HCT116 (cell line): ENCODE results near the gene FAM53A. TPM values are rescaled to one million over a fixed set of nuclear protein-coding genes. Genes with fewer than 3 reads are reported as not detected.

ENCODE experiments used
- ATAC-seq: fragments of 200-7000 bp; cut with Tn5 transposase; 2 replicates; pipeline ENCODE4 v1.9.1; 2020; ENCODE audit warnings: mild to moderate bottlenecking, moderate library complexity
- BruUV-seq: library from RNA; stranded (reverse); fragments of 400-500 nt; replicated peaks from 2 replicates; lab custom pipeline; 2021; lab: Mats Ljungman, UMichigan
- CTCF ChIA-PET: fragments of 300-600 bp; sonication (Branson Sonifier 250); formaldehyde crosslinking; loops from one replicate; lab custom pipeline; 2021; ENCODE audit warnings: antibody characterized with exemption; lab: Charles Lee
- POLR2A ChIA-PET: fragments of 300-600, 350-600 bp; sonication (Branson Sonifier 250); formaldehyde crosslinking; loops from one replicate; lab custom pipeline; 2021; ENCODE audit warnings: antibody characterized with exemption; lab: Charles Lee
- RAD21 ChIA-PET, 2 experiments: fragments of 300-600 bp; sonication (Branson Sonifier 250); formaldehyde crosslinking; loops; one replicate each; lab custom pipeline; 2023; ENCODE audit warnings: low total read pairs in 2 of 2; ENCODE audit not compliant: uncharacterized antibody in 2 of 2, unreplicated experiment in 2 of 2, low non-redundant PET in 1 of 2; lab: Charles Lee
- DNase-seq: peaks from one replicate; pipeline ENCODE4 v3.0.0-alpha.2; 2010; ENCODE audit warnings: low read depth, low spot score
- H2AFZ ChIP-seq: fragments of 200-600 bp; shearing (Covaris generic), sonication (generic); 2 replicates; pipeline ENCODE4 v1.6.1; 2017; ENCODE audit warnings: low read depth, mixed run types, mixed read lengths, antibody characterized with exemption, low read length; ENCODE audit not compliant: poor library complexity, severe bottlenecking
- H3K27ac ChIP-seq: 2 replicates; pipeline ENCODE4 v1.5.1; 2012; ENCODE audit warnings: low read depth, low read length
- H3K27me3 ChIP-seq: fragments of 200-600 bp; sonication (generic); 2 replicates; pipeline ENCODE4 v1.6.1; 2016; ENCODE audit warnings: mixed run types, low read length, mixed read lengths; ENCODE audit not compliant: insufficient read depth
- H3K36me3 ChIP-seq, 2 experiments: fragments of 200-500 bp in 1 of 2; fragments of 200-600 bp in 1 of 2; sonication (Bioruptor generic) in 1 of 2; sonication (generic) in 1 of 2; 2 replicates each; pipeline versions ENCODE4 v1.5.1 to v1.6.1; 2014 to 2016; ENCODE audit warnings: low read length in 2 of 2, inconsistent platforms in 1 of 2, mixed read lengths in 1 of 2, mixed run types in 1 of 2; ENCODE audit not compliant: insufficient read depth in 2 of 2, control insufficient read depth in 1 of 2
- H3K4me1 ChIP-seq, 2 experiments: fragments of 200-600 bp in 1 of 2; sonication (generic) in 1 of 2; 2 replicates each; pipeline versions ENCODE4 v1.5.1 to v1.6.1; 2012 to 2017; ENCODE audit warnings: low read length in 2 of 2, inconsistent platforms in 1 of 2, mild to moderate bottlenecking in 1 of 2, mixed read lengths in 1 of 2, mixed run types in 1 of 2, moderate library complexity in 1 of 2; ENCODE audit not compliant: insufficient read depth in 2 of 2, control insufficient read depth in 1 of 2
- H3K4me2 ChIP-seq: fragments of 200-600 bp; sonication (generic); 2 replicates; pipeline ENCODE4 v1.6.1; 2017; ENCODE audit warnings: mixed run types, low read length, mixed read lengths
- H3K4me3 ChIP-seq, 2 experiments: fragments of 200-600 bp in 1 of 2; sonication (generic) in 1 of 2; replicated peaks in 1 of 2; 2 replicates each; pipeline ENCODE4 v1.5.1; 2011 to 2016; ENCODE audit warnings: low read length in 2 of 2, control low read depth in 1 of 2, low read depth in 1 of 2, mild to moderate bottlenecking in 1 of 2, mixed read lengths in 1 of 2, mixed run types in 1 of 2
- H3K79me2 ChIP-seq: fragments of 200-600 bp; sonication (generic); 2 replicates; pipeline ENCODE4 v1.6.1; 2017; ENCODE audit warnings: mild to moderate bottlenecking, mixed run types, low read length, moderate library complexity, mixed read lengths; ENCODE audit not compliant: insufficient read depth
- H3K9ac ChIP-seq: fragments of 200-600 bp; sonication (generic); 2 replicates; pipeline ENCODE4 v1.6.1; 2016; ENCODE audit warnings: low read length, mixed read lengths
- H3K9me2 ChIP-seq: fragments of 200-600 bp; sonication (generic), shearing (Covaris generic); 2 replicates; pipeline ENCODE4 v1.6.1; 2017; ENCODE audit warnings: mixed run types, mild to moderate bottlenecking, moderate library complexity; ENCODE audit not compliant: insufficient read depth
- H3K9me3 ChIP-seq, 2 experiments: fragments of 200-500 bp in 1 of 2; fragments of 200-600 bp in 1 of 2; sonication (Bioruptor generic) in 1 of 2; sonication (generic) in 1 of 2; 2 replicates each; pipeline ENCODE4 v1.6.1; 2014 to 2017; ENCODE audit warnings: low read length in 2 of 2, mixed read lengths in 2 of 2, inconsistent platforms in 1 of 2, low read depth in 1 of 2, mild to moderate bottlenecking in 1 of 2, mixed run types in 1 of 2, moderate library complexity in 1 of 2; ENCODE audit not compliant: control insufficient read depth in 1 of 2, insufficient read depth in 1 of 2
- H4K20me1 ChIP-seq: fragments of 200-600 bp; sonication (generic), shearing (Covaris generic); 2 replicates; pipeline ENCODE4 v1.6.1; 2017; ENCODE audit warnings: mixed run types, mild to moderate bottlenecking, moderate library complexity; ENCODE audit not compliant: insufficient read depth
- CBX3 ChIP-seq: IDR thresholded peaks from 2 replicates; pipeline ENCODE4 v1.6.1; 2012; ENCODE audit warnings: low read depth
- CEBPB ChIP-seq: IDR thresholded peaks from 2 replicates; pipeline ENCODE4 v1.6.1; 2012; ENCODE audit warnings: low read depth
- CTCF ChIP-seq, 3 experiments: fragments of 200-600 bp in 1 of 3; sonication (generic) in 1 of 3; IDR thresholded peaks in 2 of 3; conservative IDR thresholded peaks in 1 of 3; 2 replicates each; pipeline ENCODE4 v1.5.1; 2012 to 2017; ENCODE audit warnings: low read depth in 2 of 3, low read length in 2 of 3, antibody characterized with exemption in 1 of 3, borderline replicate concordance in 1 of 3, control low read depth in 1 of 3, mild to moderate bottlenecking in 1 of 3, mixed read lengths in 1 of 3, mixed run types in 1 of 3, moderate library complexity in 1 of 3; ENCODE audit not compliant: insufficient read depth in 1 of 3
- EZH2 ChIP-seq: fragments of 200-600 bp; sonication (generic); IDR thresholded peaks from 2 replicates; pipeline ENCODE4 v1.6.1; 2017; ENCODE audit warnings: antibody characterized with exemption, mixed run types
- EZH2phosphoT487 ChIP-seq: fragments of 200-600 bp; IDR thresholded peaks from 2 replicates; pipeline ENCODE4 v1.6.1; 2018; ENCODE audit warnings: antibody characterized with exemption, borderline replicate concordance
- JUND ChIP-seq: IDR thresholded peaks from 2 replicates; pipeline ENCODE4 v1.6.1; 2012
- POLR2A ChIP-seq: IDR thresholded peaks from 2 replicates; pipeline ENCODE4 v1.7.0; 2011; ENCODE audit warnings: borderline replicate concordance; ENCODE audit not compliant: insufficient read depth, insufficient read length; ENCODE audit errors: extremely low read depth
- RAD21 ChIP-seq: IDR thresholded peaks from 2 replicates; pipeline ENCODE4 v1.6.1; 2012; ENCODE audit warnings: low read depth, mild to moderate bottlenecking
- SIN3A ChIP-seq: IDR thresholded peaks from 2 replicates; pipeline ENCODE4 v1.6.1; 2012; ENCODE audit warnings: low read depth
- SP1 ChIP-seq: IDR thresholded peaks from 2 replicates; pipeline ENCODE4 v1.6.1; 2012; ENCODE audit warnings: low read depth
- TCF7L2 ChIP-seq: IDR thresholded peaks from 2 replicates; pipeline ENCODE4 v1.7.0; 2011; ENCODE audit warnings: borderline replicate concordance, inconsistent platforms; ENCODE audit not compliant: insufficient read depth, insufficient read length; ENCODE audit errors: extremely low read depth
- YY1 ChIP-seq: IDR thresholded peaks from 2 replicates; pipeline ENCODE4 v1.6.1; 2011; ENCODE audit warnings: low read length, low read depth, moderate library complexity, mild to moderate bottlenecking; ENCODE audit not compliant: insufficient replicate concordance; ENCODE audit errors: extremely low read depth
- ZFX ChIP-seq: fragments of 450-650 bp; IDR thresholded peaks from 2 replicates; pipeline ENCODE4 v1.6.1; 2017
- ZNF274 ChIP-seq: fragments of 200-500 bp; sonication (Bioruptor generic); IDR thresholded peaks from 2 replicates; pipeline ENCODE4 v1.6.1; 2014; ENCODE audit warnings: mild to moderate bottlenecking, low read depth, low read length, inconsistent platforms
- intact Hi-C: fragments of 100-400 bp; cut with micrococcal nuclease; formaldehyde crosslinking; loops from 2 replicates; pipeline ENCODE4 v1.10.0; 2022
- total RNA-seq: library from RNA; stranded (reverse); gene quantifications from one replicate; pipeline ENCODE4 v1.2.1, GENCODE V29; 2021; ENCODE audit not compliant: unreplicated experiment
- TF ChIP-seq, protein P1 (sequence below): IDR thresholded peaks from 2 replicates; pipeline ENCODE4 v1.6.1; 2011; ENCODE audit warnings: mild to moderate bottlenecking, low read length, moderate library complexity; ENCODE audit not compliant: insufficient replicate concordance; ENCODE audit errors: extremely low read depth

FAM53A gene
- total RNA-seq, 1 experiment from 2014 or later: 1.1 TPM

- POLR2A ChIA-PET: no interaction called here
- no TSS peak for BruUV-seq
Measured at GRCh38 chr4:1594871-1595788, 89.0 kb downstream of the FAM53A start.

More at GRCh38 chr4:1594871-1595788, 89.0 kb downstream of the FAM53A start:
- H3K4me1 ChIP-seq: no peaks in the 10 kb centered on the region
- peaks cover 0 to 11% of the 10 kb centered on the region in 2 experiments; a peak in 2 of 4 replicates for H3K9me3 ChIP-seq
- no peaks in the 10 kb centered on the region for H3K36me3 ChIP-seq
- intact Hi-C loops: no loop called here
- H3K79me2 ChIP-seq: no peaks in the 10 kb centered on the region
- H4K20me1 ChIP-seq: no peaks in the 10 kb centered on the region
- no peak overlapping the region for H3K27ac ChIP-seq
- TF ChIP-seq ZFX (no peak), CTCF (IDR thresholded peaks at IDR 0.05 in 2 of 3, conservative IDR thresholded peaks at IDR 0.05 in 1 of 3; ENCODE audit: borderline replicate concordance in 1 of 3, insufficient read depth in 1 of 3, low read depth in 2 of 3, low read length in 2 of 3) (no peak), EZH2 (no peak), SP1 (no peak), POLR2A (no peak), JUND (no peak), CBX3 (no peak), CEBPB (no peak), ZNF274 (no peak), YY1 (no peak), SIN3A (no peak), TCF7L2 (no peak), RAD21 (no peak), EZH2phosphoT487 (no peak)
- TF ChIP-seq, protein P1, sequence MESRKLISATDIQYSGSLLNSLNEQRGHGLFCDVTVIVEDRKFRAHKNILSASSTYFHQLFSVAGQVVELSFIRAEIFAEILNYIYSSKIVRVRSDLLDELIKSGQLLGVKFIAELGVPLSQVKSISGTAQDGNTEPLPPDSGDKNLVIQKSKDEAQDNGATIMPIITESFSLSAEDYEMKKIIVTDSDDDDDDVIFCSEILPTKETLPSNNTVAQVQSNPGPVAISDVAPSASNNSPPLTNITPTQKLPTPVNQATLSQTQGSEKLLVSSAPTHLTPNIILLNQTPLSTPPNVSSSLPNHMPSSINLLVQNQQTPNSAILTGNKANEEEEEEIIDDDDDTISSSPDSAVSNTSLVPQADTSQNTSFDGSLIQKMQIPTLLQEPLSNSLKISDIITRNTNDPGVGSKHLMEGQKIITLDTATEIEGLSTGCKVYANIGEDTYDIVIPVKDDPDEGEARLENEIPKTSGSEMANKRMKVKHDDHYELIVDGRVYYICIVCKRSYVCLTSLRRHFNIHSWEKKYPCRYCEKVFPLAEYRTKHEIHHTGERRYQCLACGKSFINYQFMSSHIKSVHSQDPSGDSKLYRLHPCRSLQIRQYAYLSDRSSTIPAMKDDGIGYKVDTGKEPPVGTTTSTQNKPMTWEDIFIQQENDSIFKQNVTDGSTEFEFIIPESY: no peak
- TF ChIP-seq, all 23 proteins: peak for 0
- ATAC-seq (no peak), DNase-seq (no peak)
- no peaks in the 10 kb centered on the region for H3K9me2 ChIP-seq
- H3K4me2 ChIP-seq: no peak overlapping the region
- no peak overlapping the region for H3K9ac ChIP-seq
- ChIA-PET RAD21 (no interaction called here), CTCF (no interaction called here)
- no peaks in the 10 kb centered on the region for H3K27me3 ChIP-seq
- no peak overlapping the region for H2AFZ ChIP-seq
- no peak overlapping the region for H3K4me3 ChIP-seq
